Measurements from ENCODE around the gene RAB31. TPM values are rescaled to one million over a fixed set of nuclear protein-coding genes. Genes with fewer than 3 reads are reported as not detected.
A peak's percentile ranks its signal among the peaks of the same experiment; 100 is the strongest.
"Not testable (repeated sequence)": the region's sequence is repeated elsewhere in the genome, so short reads cannot be mapped to it uniquely, and the experiment has no call there.

RAB31 gene
- total and polyA plus RNA-seq, 10 donors, result 12.3 to 112 (median 72.6) TPM

GRCh38 chr18:9673296-9674251, 34.5 kb upstream of the RAB31 start:
- H3K27ac ChIP-seq, result peak overlapping the region in 7 of 8 donors; percentile 51 to 88 (median 76)
- WGBS, 5 donors, result 30 to 36% (median 34%) methylated on average over 8 of the region's 8 CpGs
- no peaks in the 10 kb centered on the region for H3K9me3 ChIP-seq
- peak in 5 of 11 experiments; percentile 21 to 35 (median 23) for TF ChIP-seq CTCF (IDR thresholded peaks at IDR 0.05 in 8 of 11, conservative IDR thresholded peaks at IDR 0.05 in 3 of 11)
- TF ChIP-seq POLR2AphosphoS5 (IDR thresholded peaks at IDR 0.05), result peak in 1 of 3 donors; percentile 51
- TF ChIP-seq POLR2A (IDR thresholded peaks at IDR 0.05), result no peak
- H3K4me3 ChIP-seq, result peak overlapping the region in 1 of 8 donors; percentile 15
- H3K4me1 ChIP-seq, result peaks cover 0 to 13% (median 8%) of the 10 kb centered on the region in 6 donors
- H3K27me3 ChIP-seq (replicated peaks in 1 of 7), result no peaks in the 10 kb centered on the region
- intact Hi-C loops (cut with DNase I; ENCODE audit: low total_unique reads), result no loop called here
- DNase-seq, result no peak
- no peaks in the 10 kb centered on the region for H3K36me3 ChIP-seq

- intact Hi-C loops (cut with DNase I; ENCODE audit: low total_unique reads); H3K9me3 ChIP-seq; DNase-seq; H3K27me3 ChIP-seq (replicated peaks in 1 of 7); H3K4me3 ChIP-seq; H3K36me3 ChIP-seq; H3K27ac ChIP-seq: not testable (repeated sequence)
- WGBS, 5 donors, result 92 to 99% (median 97%) methylated on average over 4 to 5 of the region's 5 CpGs
- H3K4me1 ChIP-seq, result peaks cover 0 to 10% (median 7%) of the 10 kb centered on the region in 6 donors
Observed at GRCh38 chr18:9678216-9678615, 29.9 kb upstream of the RAB31 start.

- Histone ChIP-seq H3K36me3 (no peaks in the 10 kb centered on the region), H3K9me3 (no peaks in the 10 kb centered on the region), H3K4me1 (peaks cover 0 to 6% (median 2%) of the 10 kb centered on the region in 6 donors), H3K4me3 (no peak overlapping the region), H3K27me3 (replicated peaks in 1 of 7) (no peaks in the 10 kb centered on the region), H3K27ac (no peak overlapping the region)
- TF ChIP-seq POLR2A (IDR thresholded peaks at IDR 0.05) (no peak), POLR2AphosphoS5 (IDR thresholded peaks at IDR 0.05) (no peak), CTCF (IDR thresholded peaks at IDR 0.05 in 8 of 11, conservative IDR thresholded peaks at IDR 0.05 in 3 of 11) (no peak)
- intact Hi-C loops (cut with DNase I; ENCODE audit: low total_unique reads), result no loop called here
- DNase-seq, result no peak
- 92 to 97% (median 93%) methylated on average over 17 of the region's 17 CpGs for WGBS, 5 donors
Observed at GRCh38 chr18:9679125-9679524, 29.0 kb upstream of the RAB31 start.

GRCh38 chr18:9681217-9681616, 26.9 kb upstream of the RAB31 start:
- no peak for DNase-seq
- Histone ChIP-seq H3K4me3 (no peak overlapping the region), H3K36me3 (no peaks in the 10 kb centered on the region), H3K27ac (no peak overlapping the region), H3K27me3 (replicated peaks in 1 of 7) (peaks cover 0 to 9% (median 0%) of the 10 kb centered on the region in 7 donors), H3K9me3 (no peaks in the 10 kb centered on the region), H3K4me1 (peaks cover 0 to 22% (median 12%) of the 10 kb centered on the region in 6 donors)
- intact Hi-C loops (cut with DNase I; ENCODE audit: low total_unique reads), result no loop called here
- TF ChIP-seq POLR2AphosphoS5 (IDR thresholded peaks at IDR 0.05) (no peak), CTCF (IDR thresholded peaks at IDR 0.05 in 8 of 11, conservative IDR thresholded peaks at IDR 0.05 in 3 of 11) (no peak), POLR2A (IDR thresholded peaks at IDR 0.05) (no peak)
- WGBS, 5 donors, result 80 to 85% (median 82%) methylated on average over 1 of the region's 1 CpG
